Fibroblast of peridontal ligament (primary cell): Measurements from ENCODE around the gene SLC30A1.

Source experiments
- DNase-seq: peaks from one replicate; pipeline ENCODE4 v3.0.0-alpha.2; 2010; ENCODE audit errors: extremely low read depth

The SLC30A1 gene

GRCh38 chr1:211607754-211608473, 29.0 kb upstream of the SLC30A1 start:
- DNase-seq = no peak

DNA sequence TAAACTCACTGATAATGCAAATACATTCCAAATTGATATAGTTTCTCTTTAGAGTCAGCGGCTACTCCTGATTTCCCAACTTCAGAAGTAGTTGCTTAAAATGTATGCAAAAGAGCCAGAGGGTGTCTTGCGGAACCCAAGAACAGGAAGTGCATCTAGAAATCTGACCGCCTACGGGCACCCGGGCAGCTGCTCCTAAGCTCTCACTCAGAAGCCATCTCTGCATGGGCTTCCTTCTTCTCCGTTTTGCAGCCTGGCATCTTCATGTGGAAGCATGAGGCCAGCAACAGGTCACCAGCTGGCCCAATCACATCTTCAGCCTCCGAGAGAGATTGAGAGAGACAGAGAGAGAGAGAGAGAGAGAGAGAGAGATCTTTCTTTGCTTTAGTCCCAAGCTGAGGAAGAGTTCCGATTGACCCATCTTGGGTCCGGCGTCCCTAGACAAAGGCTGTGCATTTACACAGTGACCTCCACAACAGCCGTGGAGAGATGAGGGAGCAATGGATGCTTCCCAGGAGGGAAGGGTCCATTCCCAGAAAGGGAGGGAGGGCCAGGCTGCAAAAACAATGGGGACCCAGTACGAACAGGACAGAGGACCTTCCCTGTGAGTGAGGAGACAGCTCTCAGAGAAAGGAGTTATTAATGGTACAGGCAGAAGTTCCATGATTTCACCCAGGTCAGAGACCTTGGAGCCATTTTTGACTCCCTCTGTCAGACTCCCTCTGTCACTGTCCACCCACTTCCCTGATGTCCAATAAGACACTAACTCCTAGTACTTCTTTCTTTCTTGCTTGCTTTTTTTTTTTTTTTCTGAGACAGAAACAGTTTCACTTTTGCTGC, 28.2 kb upstream of the SLC30A1 start:
- no peak for DNase-seq

DNA sequence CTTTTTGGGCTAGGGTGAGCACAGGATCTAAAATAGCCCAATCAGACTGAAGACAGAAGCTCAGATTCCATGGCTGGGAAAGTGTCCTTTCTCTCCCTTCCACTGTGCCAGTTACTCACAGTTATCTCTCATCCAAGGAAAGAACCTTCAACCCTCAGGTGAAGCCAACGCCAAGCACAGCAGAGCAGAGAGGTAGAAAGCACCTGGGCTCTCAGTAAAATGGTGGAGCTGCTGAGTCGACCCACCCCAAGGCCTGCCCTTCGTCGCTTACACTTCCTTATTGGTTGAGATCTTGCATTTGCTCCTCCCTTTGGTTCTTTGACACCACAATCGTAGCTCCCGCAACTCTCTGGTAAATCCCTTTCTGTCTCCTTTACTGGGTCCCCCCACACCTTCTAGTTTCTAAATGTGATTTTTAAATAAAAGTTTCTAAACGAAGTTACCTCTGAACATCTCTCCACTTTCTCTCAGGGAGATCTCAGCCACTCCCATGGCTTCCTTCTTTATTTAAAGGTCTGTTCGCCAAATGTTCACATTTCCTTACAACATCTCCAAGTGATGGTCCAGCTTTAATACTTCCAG, 27.5 kb upstream of the SLC30A1 start:
- no peak for DNase-seq

DNA sequence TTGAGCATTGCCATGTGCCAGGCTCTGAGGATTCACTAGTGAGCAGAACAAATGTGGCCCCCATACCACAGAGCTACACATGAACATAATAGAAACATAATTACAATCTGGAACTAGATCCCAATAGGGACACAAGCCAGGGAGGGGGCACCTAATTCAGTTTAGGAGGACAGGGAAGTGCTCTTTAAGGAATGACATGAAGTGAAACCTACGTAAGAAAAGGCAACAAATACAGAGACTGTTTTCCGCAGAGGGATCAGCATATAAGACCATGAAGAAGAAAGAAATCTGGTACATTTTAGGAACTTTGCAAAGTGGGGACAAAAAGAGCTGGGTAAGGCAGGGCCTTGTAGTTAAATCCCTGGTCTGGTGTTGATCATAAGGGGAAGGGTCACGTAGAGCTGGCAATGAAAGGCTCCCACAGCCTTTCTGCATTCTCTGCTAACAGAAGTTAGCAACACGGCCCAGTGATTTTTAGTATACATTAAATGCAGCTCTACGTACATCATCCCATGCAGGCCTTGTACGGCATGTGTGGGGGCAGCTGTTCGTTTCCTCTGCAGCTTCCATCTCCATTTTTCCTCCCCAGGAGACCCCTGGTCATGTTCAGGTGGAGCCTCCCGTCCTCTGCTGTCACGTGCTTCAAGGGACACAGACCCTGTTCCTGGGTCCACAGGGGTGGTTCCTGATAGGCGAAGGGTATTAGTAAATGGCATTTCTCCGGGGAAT, 26.8 kb upstream of the SLC30A1 start:
- DNase-seq = no peak

GRCh38 chr1:211605034-211605433, 26.1 kb upstream of the SLC30A1 start:
- DNase-seq = no peak

GRCh38 chr1:211604548-211604947, 25.6 kb upstream of the SLC30A1 start:
- no peak for DNase-seq

- no peak for DNase-seq
Observed at GRCh38 chr1:211603713-211604112, 24.8 kb upstream of the SLC30A1 start.

GRCh38 chr1:211603191-211603701, 24.3 kb upstream of the SLC30A1 start:
- DNase-seq = peak; percentile 68

- DNase-seq = no peak
Observed at GRCh38 chr1:211601982-211602670, 23.2 kb upstream of the SLC30A1 start.

GRCh38 chr1:211601159-211601558, 22.2 kb upstream of the SLC30A1 start:
- DNase-seq = no peak

DNA sequence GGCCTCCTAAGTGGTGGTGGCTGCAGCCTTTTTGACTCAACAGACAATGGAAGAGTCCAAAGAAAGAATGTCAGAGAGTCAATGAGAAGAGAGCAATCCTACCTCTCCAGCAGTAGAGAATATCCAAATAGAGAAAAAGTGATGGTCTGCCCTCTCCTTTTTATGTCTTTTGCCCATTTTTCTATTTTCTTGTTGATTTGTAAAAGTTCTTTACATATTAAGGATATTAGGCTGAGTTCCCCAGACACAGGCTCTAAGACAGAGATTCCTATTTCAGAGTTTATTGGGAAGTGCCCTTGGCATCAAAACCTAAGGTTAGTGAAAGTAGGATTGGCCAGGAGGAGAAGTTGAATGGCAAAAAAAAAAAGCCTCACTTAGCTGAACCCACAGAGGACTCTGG, 20.3 kb upstream of the SLC30A1 start:
- no peak for DNase-seq

DNA sequence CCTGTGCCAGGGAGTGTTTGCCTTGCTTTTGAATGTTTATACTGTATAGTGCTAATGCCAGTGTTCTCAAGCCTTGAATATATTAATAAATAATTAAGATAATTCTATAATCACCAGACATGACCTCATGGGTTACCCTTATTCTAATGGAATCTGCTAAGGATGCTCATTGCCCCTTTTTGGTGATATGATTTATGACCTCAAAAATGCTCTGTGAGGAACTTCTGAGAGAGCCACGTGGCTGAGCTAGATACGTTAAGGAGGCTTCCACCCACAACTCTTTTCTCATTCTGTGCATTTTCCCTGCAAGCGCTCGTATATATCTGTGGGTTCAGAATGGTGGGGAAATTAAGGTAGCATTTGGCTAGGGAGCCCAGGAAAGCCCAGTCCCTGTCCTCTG, 19.6 kb upstream of the SLC30A1 start:
- no peak for DNase-seq

DNA sequence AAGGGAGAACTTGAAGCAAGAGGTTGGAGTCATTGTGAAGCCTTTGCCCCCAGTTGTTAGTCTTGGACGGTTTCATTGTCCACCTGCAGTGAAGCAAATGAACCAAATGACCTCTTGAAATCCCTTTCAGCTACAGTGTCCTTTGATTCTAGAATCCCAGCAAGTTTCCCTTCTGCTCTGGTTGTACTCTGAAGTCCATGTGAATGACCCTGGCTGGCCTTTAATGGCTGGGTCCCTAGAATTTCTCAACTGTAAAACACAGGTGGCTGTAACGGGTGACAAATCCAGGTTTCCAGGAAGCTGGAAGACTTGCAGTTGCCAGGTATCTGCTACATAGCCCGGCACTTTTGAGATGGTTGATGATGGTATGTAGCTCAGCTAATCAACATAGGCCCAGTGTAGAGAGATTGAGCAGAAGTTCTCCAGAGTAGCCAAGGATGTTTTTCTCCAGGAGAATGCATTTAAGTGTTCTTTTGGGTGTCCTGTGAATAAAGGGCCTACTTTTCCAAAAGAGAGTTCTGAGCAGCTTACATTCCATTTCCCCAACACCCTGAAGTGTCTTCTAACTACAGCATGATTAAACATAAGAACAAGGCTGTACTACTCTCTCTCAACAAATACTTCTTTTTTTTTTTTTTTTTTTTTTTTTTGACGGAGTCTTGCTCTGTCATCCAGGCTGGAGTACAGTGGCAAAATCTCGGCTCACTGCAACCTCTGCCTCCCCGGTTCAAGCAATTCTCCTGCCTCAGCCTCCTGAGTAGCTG, 17.6 kb upstream of the SLC30A1 start:
- no peak for DNase-seq

- no peak for DNase-seq
Observed at GRCh38 chr1:211595419-211595818, 16.5 kb upstream of the SLC30A1 start.

- peak; percentile 90 for DNase-seq
Observed at GRCh38 chr1:211591980-211592493, 13.1 kb upstream of the SLC30A1 start.

GRCh38 chr1:211589782-211590721, 11.1 kb upstream of the SLC30A1 start:
- peak; percentile 72 for DNase-seq

- DNase-seq = no peak
Observed at GRCh38 chr1:211588711-211589110, 9.8 kb upstream of the SLC30A1 start.

- DNase-seq = no peak
Observed at GRCh38 chr1:211587123-211587522, 8.2 kb upstream of the SLC30A1 start.

DNA sequence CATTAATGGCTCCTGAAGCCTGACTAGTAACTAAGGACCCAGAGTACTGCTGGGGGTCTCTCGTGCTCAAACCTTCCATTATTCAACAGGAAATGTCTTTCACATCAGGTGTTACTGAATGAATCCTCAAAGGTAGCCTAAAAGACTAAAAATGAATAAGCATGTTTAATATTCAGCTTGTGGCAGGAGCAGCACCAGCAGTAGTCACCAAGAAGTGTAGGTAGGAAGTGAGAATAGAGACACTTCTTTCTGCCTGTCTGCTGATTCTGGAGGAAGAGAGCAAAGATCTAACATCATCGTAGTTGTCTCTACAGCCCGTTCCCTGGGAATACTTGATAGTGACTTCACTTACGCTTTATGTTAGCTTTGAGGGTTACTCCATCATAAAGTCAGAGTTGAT, 7.6 kb upstream of the SLC30A1 start:
- DNase-seq = no peak
